ACHN (cell line): ENCODE measurements around the gene ATG7.
A peak's percentile ranks its signal among the peaks of the same experiment; 100 is the strongest.
"Not testable (repeated sequence)": the region's sequence is repeated elsewhere in the genome, so short reads cannot be mapped to it uniquely, and the experiment has no call there.

ENCODE experiments used
- DNase-seq: peaks from one replicate; pipeline ENCODE4 v3.0.0-alpha.2; 2015
- in situ Hi-C: cut with HindIII; loops from 2 replicates; pipeline ENCODE4 v1.10.0; 2017; ENCODE audit warnings: low sequenced_read_pairs, low pct_ligation_motif_present, low pct_unique_long_range_greater_than_20kb

The ATG7 gene

GRCh38 chr3:11250902-11251806, 21.0 kb upstream of the ATG7 start:
- no peak for DNase-seq

GRCh38 chr3:11251807-11252176, 20.4 kb upstream of the ATG7 start:
- in situ Hi-C loops = no loop called here

More at GRCh38 chr3:11250902-11251806, 21.0 kb upstream of the ATG7 start:
- in situ Hi-C loops = no loop called here

GRCh38 chr3:11254876-11255275, 17.3 kb upstream of the ATG7 start:
- in situ Hi-C loops = no loop called here

More at GRCh38 chr3:11251807-11252176, 20.4 kb upstream of the ATG7 start:
- DNase-seq = no peak

GRCh38 chr3:11255537-11255936, 16.7 kb upstream of the ATG7 start:
- DNase-seq, in situ Hi-C loops: not testable (repeated sequence)

More at GRCh38 chr3:11254876-11255275, 17.3 kb upstream of the ATG7 start:
- no peak for DNase-seq

- DNase-seq = no peak
- in situ Hi-C loops = no loop called here
Observed at GRCh38 chr3:11258958-11259357, 13.2 kb upstream of the ATG7 start.

- in situ Hi-C loops = no loop called here
- DNase-seq = no peak
Observed at GRCh38 chr3:11260460-11260859, 11.7 kb upstream of the ATG7 start.

- in situ Hi-C loops = no loop called here
- DNase-seq = no peak
Observed at GRCh38 chr3:11269007-11269406, 3.2 kb upstream of the ATG7 start.

- DNase-seq = no peak
- in situ Hi-C loops = no loop called here
Observed at GRCh38 chr3:11272906-11273574, 843 bp downstream of the ATG7 start.

GRCh38 chr3:11273891-11274291, 1.7 kb downstream of the ATG7 start:
- in situ Hi-C loops = no loop called here
- no peak for DNase-seq

GRCh38 chr3:11274566-11275142, 2.5 kb downstream of the ATG7 start:
- in situ Hi-C loops = no loop called here
- DNase-seq = no peak

GRCh38 chr3:11275926-11276325, 3.7 kb downstream of the ATG7 start:
- in situ Hi-C loops = no loop called here
- no peak for DNase-seq

GRCh38 chr3:11276901-11277300, 4.7 kb downstream of the ATG7 start:
- DNase-seq = no peak
- in situ Hi-C loops = no loop called here

- no peak for DNase-seq
- in situ Hi-C loops = no loop called here
Observed at GRCh38 chr3:11282250-11283138, 10.3 kb downstream of the ATG7 start.

GRCh38 chr3:11283139-11283475, 10.9 kb downstream of the ATG7 start:
- no peak for DNase-seq
- in situ Hi-C loops = no loop called here

GRCh38 chr3:11284011-11284410, 11.8 kb downstream of the ATG7 start:
- in situ Hi-C loops = no loop called here
- no peak for DNase-seq

GRCh38 chr3:11285471-11285870, 13.3 kb downstream of the ATG7 start:
- no peak for DNase-seq
- in situ Hi-C loops = no loop called here

GRCh38 chr3:11287404-11287803, 15.2 kb downstream of the ATG7 start:
- no peak for DNase-seq
- in situ Hi-C loops = no loop called here

- DNase-seq = peak; percentile 12
- in situ Hi-C loops = no loop called here
Observed at GRCh38 chr3:11288021-11288491, 15.9 kb downstream of the ATG7 start.
